H1 (cell line): ENCODE measurements around the gene LBHD1. TPM values are rescaled to one million over a fixed set of nuclear protein-coding genes. Genes with fewer than 3 reads are reported as not detected.

Experiments used
- CTCF ChIA-PET: fragments of 300-600 bp; sonication (Branson Sonifier 250); formaldehyde crosslinking; loops from one replicate; lab custom pipeline; 2021; ENCODE audit not compliant: partially characterized antibody; lab: Charles Lee
- POLR2A ChIA-PET: fragments of 300-600 bp; sonication (Branson Sonifier 250); formaldehyde crosslinking; loops from one replicate; lab custom pipeline; 2021; ENCODE audit warnings: inconsistent platforms; ENCODE audit not compliant: partially characterized antibody; lab: Charles Lee
- DNase-seq, 2 experiments: peaks; one replicate each; pipeline versions ENCODE4 v3.0.0 to v3.0.0-alpha.2; 2010 to 2022; ENCODE audit warnings: low spot score in 2 of 2, low read depth in 1 of 2, mixed read lengths in 1 of 2
- FAIRE-seq: peaks from 2 replicates; lab custom pipeline; 2011; peaks lifted over from hg19 to GRCh38; lab: Jason Lieb, UNC
- H2AFZ ChIP-seq: 2 replicates; pipeline ENCODE4 v1.8.1; 2012; ENCODE audit warnings: low read length, inconsistent platforms
- H2AK5ac ChIP-seq: 2 replicates; pipeline ENCODE4 v1.6.1; 2013; ENCODE audit warnings: low read depth, low read length
- H2BK120ac ChIP-seq: replicated peaks from 2 replicates; pipeline ENCODE3; 2013; ENCODE audit warnings: low read depth, low read length, inconsistent platforms
- H2BK12ac ChIP-seq: 2 replicates; pipeline ENCODE4 v1.6.1; 2013; ENCODE audit warnings: low read depth, low read length
- H2BK15ac ChIP-seq: 2 replicates; pipeline ENCODE4 v1.6.1; 2013; ENCODE audit warnings: low read length
- H2BK20ac ChIP-seq: 2 replicates; pipeline ENCODE4 v1.6.1; 2013; ENCODE audit warnings: low read length
- H2BK5ac ChIP-seq: 2 replicates; pipeline ENCODE4 v1.6.1; 2013; ENCODE audit warnings: low read depth, low read length
- H3K14ac ChIP-seq: 2 replicates; pipeline ENCODE4 v1.6.1; 2013; ENCODE audit warnings: inconsistent platforms; ENCODE audit not compliant: insufficient read length
- H3K18ac ChIP-seq: 2 replicates; pipeline ENCODE4 v1.6.1; 2013; ENCODE audit warnings: low read length; ENCODE audit errors: extremely low read depth
- H3K23ac ChIP-seq: 2 replicates; pipeline ENCODE4 v1.6.1; 2013; ENCODE audit warnings: inconsistent platforms; ENCODE audit not compliant: insufficient read length
- H3K23me2 ChIP-seq: 2 replicates; pipeline ENCODE4 v1.6.1; 2013; ENCODE audit warnings: low read depth, low read length
- H3K27ac ChIP-seq: 2 replicates; pipeline ENCODE4 v1.6.1; 2011; ENCODE audit warnings: low read depth, low read length, inconsistent platforms
- H3K27me3 ChIP-seq, 4 experiments: replicated peaks in 1 of 4; 1 replicate in 1 of 4; 2 replicates in 3 of 4; pipeline versions ENCODE4 v1.6.1 to v1.8.1; 2011 to 2013; ENCODE audit warnings: low read length in 3 of 4, mild to moderate bottlenecking in 3 of 4, inconsistent platforms in 2 of 4, mixed read lengths in 2 of 4, moderate library complexity in 1 of 4; ENCODE audit not compliant: control insufficient read depth in 3 of 4, insufficient read depth in 3 of 4; ENCODE audit errors: extremely low read depth in 1 of 4
- H3K36me3 ChIP-seq, 4 experiments: 2 replicates each; pipeline versions ENCODE4 v1.6.1 to v1.8.1; 2011 to 2013; ENCODE audit warnings: mild to moderate bottlenecking in 4 of 4, low read length in 3 of 4, moderate library complexity in 2 of 4, control low read depth in 1 of 4, inconsistent platforms in 1 of 4; ENCODE audit not compliant: insufficient read depth in 4 of 4, control insufficient read depth in 2 of 4
- H3K4ac ChIP-seq: replicated peaks from 2 replicates; pipeline ENCODE3; 2013; ENCODE audit warnings: low read length, low read depth, mixed read lengths, inconsistent platforms; ENCODE audit not compliant: insufficient read length
- H3K4me1 ChIP-seq, 4 experiments: replicated peaks in 1 of 4; 1 replicate in 1 of 4; 2 replicates in 3 of 4; pipeline versions ENCODE4 v1.6.1 to v1.8.1; 2011 to 2013; ENCODE audit warnings: low read length in 3 of 4, inconsistent platforms in 2 of 4, mixed read lengths in 1 of 4; ENCODE audit not compliant: insufficient read depth in 4 of 4, control insufficient read depth in 3 of 4
- H3K4me2 ChIP-seq, 2 experiments: 2 replicates each; pipeline versions ENCODE4 v1.6.1 to v1.8.1; 2011 to 2013; ENCODE audit warnings: low read depth in 2 of 2, low read length in 2 of 2, control low read depth in 1 of 2, inconsistent platforms in 1 of 2, mild to moderate bottlenecking in 1 of 2; ENCODE audit not compliant: insufficient read depth in 1 of 2
- H3K4me3 ChIP-seq, 4 experiments: fragments of 200-600, 300-600 bp in 1 of 4; sonication (generic), shearing (Covaris generic), sonication (Bioruptor Twin) in 1 of 4; 2 replicates each; pipeline versions ENCODE4 v1.5.1 to v1.8.1; 2011 to 2016; ENCODE audit warnings: low read length in 4 of 4, low read depth in 3 of 4, control low read depth in 2 of 4, inconsistent platforms in 2 of 4, mild to moderate bottlenecking in 2 of 4, mixed read lengths in 1 of 4, moderate library complexity in 1 of 4; ENCODE audit not compliant: insufficient read depth in 2 of 4; ENCODE audit errors: extremely low read depth in 1 of 4
- H3K56ac ChIP-seq: replicated peaks from 2 replicates; pipeline ENCODE3; 2013; ENCODE audit warnings: low read depth, mild to moderate bottlenecking, mixed read lengths, low read length, inconsistent platforms; ENCODE audit not compliant: insufficient read length
- H3K79me1 ChIP-seq: 2 replicates; pipeline ENCODE4 v1.6.1; 2013; ENCODE audit warnings: low read depth, low read length, control low read depth
- H3K79me2 ChIP-seq, 2 experiments: 2 replicates each; pipeline versions ENCODE4 v1.6.1 to v1.8.1; 2012 to 2013; ENCODE audit warnings: low read length in 2 of 2, mild to moderate bottlenecking in 2 of 2, inconsistent platforms in 1 of 2; ENCODE audit not compliant: insufficient read depth in 2 of 2, control insufficient read depth in 1 of 2
- H3K9ac ChIP-seq, 4 experiments: replicated peaks in 1 of 4; 1 replicate in 1 of 4; 2 replicates in 3 of 4; pipeline versions ENCODE4 v1.6.1 to v1.8.1; 2011 to 2013; ENCODE audit warnings: low read depth in 3 of 4, low read length in 3 of 4, control low read depth in 2 of 4, mild to moderate bottlenecking in 2 of 4, moderate library complexity in 2 of 4, inconsistent platforms in 1 of 4; ENCODE audit errors: extremely low read depth in 1 of 4
- H3K9me3 ChIP-seq, 2 experiments: 2 replicates each; pipeline versions ENCODE4 v1.6.1 to v1.8.1; 2012 to 2013; ENCODE audit warnings: mild to moderate bottlenecking in 2 of 2, moderate library complexity in 2 of 2, control low read depth in 1 of 2, inconsistent platforms in 1 of 2, low read depth in 1 of 2, low read length in 1 of 2, mixed read lengths in 1 of 2; ENCODE audit not compliant: insufficient read depth in 2 of 2
- H4K20me1 ChIP-seq, 2 experiments: replicated peaks in 1 of 2; 2 replicates each; pipeline versions ENCODE3 to v1.8.1; 2011 to 2013; ENCODE audit warnings: inconsistent platforms in 2 of 2, low read length in 2 of 2, mild to moderate bottlenecking in 1 of 2; ENCODE audit not compliant: insufficient read depth in 2 of 2, control insufficient read depth in 1 of 2
- H4K5ac ChIP-seq: 2 replicates; pipeline ENCODE4 v1.6.1; 2013; ENCODE audit warnings: low read length, low read depth, mixed read lengths, inconsistent platforms; ENCODE audit not compliant: insufficient read length
- H4K8ac ChIP-seq: 2 replicates; pipeline ENCODE4 v1.8.0; 2013; ENCODE audit warnings: mild to moderate bottlenecking, moderate library complexity, low read length, inconsistent platforms; ENCODE audit not compliant: insufficient read depth; ENCODE audit errors: extremely low read depth
- H4K91ac ChIP-seq: replicated peaks from 2 replicates; pipeline ENCODE3; 2013; ENCODE audit warnings: low read length, mixed read lengths, inconsistent platforms; ENCODE audit not compliant: insufficient read length
- CHD2 ChIP-seq: IDR thresholded peaks from 2 replicates; pipeline ENCODE4 v1.6.1; 2012; ENCODE audit warnings: low read length, improper control_type of control experiment
- CREB1 ChIP-seq: IDR thresholded peaks from 2 replicates; pipeline ENCODE4 v1.6.1; 2012; ENCODE audit warnings: inconsistent platforms
- FOSL1 ChIP-seq: IDR thresholded peaks from 2 replicates; pipeline ENCODE4 v1.6.1; 2011; ENCODE audit warnings: mild to moderate bottlenecking, low read depth, low read length, moderate library complexity; ENCODE audit not compliant: insufficient read depth
- JUN ChIP-seq: IDR thresholded peaks from 2 replicates; pipeline ENCODE4 v1.6.1; 2011; ENCODE audit warnings: low read depth, mild to moderate bottlenecking, improper control_type of control experiment, low read length
- KDM1A ChIP-seq: fragments of 200-600, 300-600 bp; sonication (generic); IDR thresholded peaks from 2 replicates; pipeline ENCODE4 v1.7.1; 2016; ENCODE audit warnings: mild to moderate bottlenecking, low read length, borderline replicate concordance
- KDM4A ChIP-seq: IDR thresholded peaks from one replicate; pipeline ENCODE4 v1.7.1; 2012; ENCODE audit warnings: low read depth, mild to moderate bottlenecking, moderate library complexity, low read length, inconsistent platforms; ENCODE audit not compliant: severe bottlenecking
- PHF8 ChIP-seq: fragments of 200-600 bp; sonication (generic); conservative IDR thresholded peaks from 2 replicates; pipeline ENCODE4 v1.7.1; 2012; ENCODE audit warnings: low read depth, mild to moderate bottlenecking, inconsistent platforms, low read length, moderate library complexity
- POLR2A ChIP-seq, 2 experiments: IDR thresholded peaks; 1 replicate in 1 of 2; 2 replicates in 1 of 2; pipeline ENCODE4 v1.6.1; 2011; ENCODE audit warnings: low read depth in 2 of 2, low read length in 2 of 2, mild to moderate bottlenecking in 2 of 2; ENCODE audit errors: control extremely low read depth in 1 of 2
- POLR2AphosphoS5 ChIP-seq: IDR thresholded peaks from 2 replicates; pipeline ENCODE4 v1.6.1; 2011; ENCODE audit warnings: low read depth, low read length
- RAD21 ChIP-seq, 2 experiments: IDR thresholded peaks in 1 of 2; conservative IDR thresholded peaks in 1 of 2; 2 replicates each; pipeline ENCODE4 v1.6.1; 2011; ENCODE audit warnings: low read depth in 2 of 2, low read length in 2 of 2, improper control_type of control experiment in 1 of 2, inconsistent platforms in 1 of 2, mild to moderate bottlenecking in 1 of 2, moderate library complexity in 1 of 2
- RFX5 ChIP-seq: IDR thresholded peaks from 2 replicates; pipeline ENCODE4 v1.6.1; 2011; ENCODE audit warnings: low read depth, low read length, improper control_type of control experiment, borderline replicate concordance
- SAP30 ChIP-seq: fragments of 300-600 bp; sonication (generic); IDR thresholded peaks from 2 replicates; pipeline ENCODE4 v1.7.1; 2012; ENCODE audit warnings: low read length, moderate library complexity, mild to moderate bottlenecking, inconsistent platforms; ENCODE audit not compliant: insufficient read depth, insufficient replicate concordance
- WGBS, 2 experiments: shearing (Covaris generic) in 1 of 2; methylation state at CpG; one replicate each; pipeline versions ENCODE4 v1.1.6 to v1.1.7; 2013 to 2015; ENCODE audit warnings: low lambda C conversion rate in 2 of 2, mixed read lengths in 2 of 2, inconsistent platforms in 1 of 2, low coverage in 1 of 2, missing lambda C conversion rate in 1 of 2; ENCODE audit not compliant: insufficient replicate concordance in 2 of 2, insufficient coverage in 1 of 2, insufficient read length in 1 of 2; ENCODE audit errors: extremely low coverage in 1 of 2, missing lambda C conversion rate in 1 of 2; 5-methylcytosine and 5-hydroxymethylcytosine counted together
- polyA plus RNA-seq, 7 experiments: library from polyadenylated mRNA; depleted of rRNA in 3 of 7; stranded (reverse) in 5 of 7; unstranded in 2 of 7; fragments of >200 nt in 5 of 7; fragments of 200-250 nt in 2 of 7; gene quantifications; 1 replicate in 5 of 7; 2 replicates in 1 of 7; 4 replicates in 1 of 7; pipeline versions ENCODE4 v1.2.1 to v1.2.3, GENCODE V29; 2011 to 2013; ENCODE audit warnings: missing spikeins in 2 of 7, mixed read lengths in 2 of 7
- total RNA-seq: library from RNA; stranded (reverse); fragmentation: NEBNext Ultra II Directional; extraction: Animal tissue kit (Norgen Biotek cat#: 25700); gene quantifications from 2 replicates; pipeline ENCODE4 v1.2.1, GENCODE V29; 2021
- TF ChIP-seq, protein P1 (sequence below): IDR thresholded peaks from 2 replicates; pipeline ENCODE4 v1.6.1; 2012; ENCODE audit warnings: inconsistent platforms

LBHD1 gene
- total and polyA plus RNA-seq, 2 of the 8 experiments (the other 6 are each of a cell fraction or from before 2014, with no cell fraction given): 2.3 to 5.2 TPM

GRCh38 chr11:62671236-62671607, 845 bp downstream of the LBHD1 start:
- Histone ChIP-seq H4K5ac (peak overlapping the region; percentile 88), H2BK5ac (peak overlapping the region; percentile 80), H3K23me2 (peaks cover 17% of the 10 kb centered on the region), H3K14ac (no peak overlapping the region), H3K36me3 (peaks cover 3 to 30% (median 10%) of the 10 kb centered on the region in 4 experiments; a peak in 5 of 8 replicates), H2BK20ac (no peak overlapping the region), H3K56ac (peak overlapping the region; percentile 83), H2BK120ac (no peak overlapping the region), H2AFZ (no peak overlapping the region; the same call in 1 of the 2 replicates), H3K27me3 (no peaks in the 10 kb centered on the region), H3K9ac (peak overlapping the region; percentile 66 to 89 (median 78)), H3K79me2 (peaks cover 2 to 20% of the 10 kb centered on the region in 2 experiments; a peak in 3 of 4 replicates), H2BK15ac (no peak overlapping the region), H3K4me2 (peak overlapping the region; percentile 80 to 90), H3K79me1 (peaks cover 9% of the 10 kb centered on the region), H2AK5ac (peak overlapping the region; percentile 93; the same call in 1 of the 2 replicates), H2BK12ac (peak overlapping the region; percentile 53), H3K18ac (peak overlapping the region; percentile 93; the same call in 1 of the 2 replicates), H3K4me3 (peak overlapping the region; percentile 88 to 97 (median 92)), H4K91ac (peak overlapping the region; percentile 95), H3K4ac (peak overlapping the region; percentile 94), H3K27ac (peak overlapping the region; percentile 63), H4K8ac (peak overlapping the region; percentile 97), H3K4me1 (peaks cover 4 to 13% (median 8%) of the 10 kb centered on the region in 4 experiments), H3K23ac (no peak overlapping the region), H4K20me1 (peaks cover 2 to 5% of the 10 kb centered on the region in 2 experiments), H3K9me3 (no peaks in the 10 kb centered on the region)
- no peak for FAIRE-seq
- CTCF ChIA-PET: interaction anchor here (0.6 to 3.1 kb wide), 9 partner anchors 9 to 327 kb away, joined by 3 to 10 read pairs (median 4); partner anchors contain the start of genes LRRN4CL and TMEM179B
- POLR2A ChIA-PET: interaction anchor here (0.6 to 61.4 kb wide), 35 partner anchors 11 to 277 kb away, joined by 3 to 2041 read pairs (median 5); partner anchors contain the start of genes B3GAT3, BSCL2, C11orf98 and CSKMT
- peak in 1 of 2 experiments; percentile 41 for DNase-seq
- WGBS, 2 experiments: 2% methylated on average over 17 of the region's 17 CpGs; no CpG with 5 or more reads in 1 of the 2 experiments
- no peak for TF ChIP-seq CREB1
- no peak for TF ChIP-seq KDM1A
- peak; percentile 16; the same call in 1 of the 2 replicates for TF ChIP-seq PHF8
- TF ChIP-seq KDM4A: no peak
- no peak for TF ChIP-seq CHD2
- TF ChIP-seq RFX5: no peak
- no peak for TF ChIP-seq SAP30
- TF ChIP-seq, protein P1, sequence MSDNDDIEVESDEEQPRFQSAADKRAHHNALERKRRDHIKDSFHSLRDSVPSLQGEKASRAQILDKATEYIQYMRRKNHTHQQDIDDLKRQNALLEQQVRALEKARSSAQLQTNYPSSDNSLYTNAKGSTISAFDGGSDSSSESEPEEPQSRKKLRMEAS: no peak
- TF ChIP-seq RAD21 (IDR thresholded peaks at IDR 0.05 in 1 of 2, conservative IDR thresholded peaks at IDR 0.05 in 1 of 2; ENCODE audit: low read depth in 2 of 2, low read length in 2 of 2): peak in 1 of 2 experiments; percentile 1; a peak in 1 of 4 replicates
- no peak for TF ChIP-seq JUN
- peak in 1 of 2 experiments; percentile 74; a peak in 1 of 3 replicates for TF ChIP-seq POLR2A (IDR thresholded peaks at IDR 0.05; ENCODE audit: control extremely low read depth in 1 of 2, low read depth in 2 of 2, low read length in 2 of 2)
- peak; percentile 84 for TF ChIP-seq POLR2AphosphoS5
- no peak for TF ChIP-seq FOSL1
